ENCODE data around the gene IMMP2L.
A peak's percentile ranks its signal among the peaks of the same experiment; 100 is the strongest.

The IMMP2L gene

DNA sequence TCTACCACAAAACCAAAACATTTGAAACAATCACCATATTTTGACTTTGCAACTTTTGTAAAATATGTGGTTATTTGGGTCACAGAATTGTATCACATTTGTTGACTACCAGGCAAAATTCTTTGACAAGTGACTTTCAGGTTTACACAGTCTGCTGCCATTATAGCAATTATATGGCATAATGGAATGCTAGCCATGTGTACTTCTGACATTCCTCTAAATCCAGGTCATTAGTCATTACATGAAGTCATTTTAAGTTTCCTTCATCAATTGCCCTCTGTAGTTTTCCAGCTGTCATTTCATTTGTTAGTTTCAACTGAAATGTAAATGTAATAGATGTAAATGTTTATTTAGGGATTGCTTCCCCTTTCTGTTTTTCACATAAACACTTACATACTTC lies 137.5 kb downstream of the IMMP2L start:
- Mint-ChIP-seq H3K27me3 (ENCODE audit: low read depth, poor library complexity) (no peaks in the 10 kb centered on the region), H3K27ac (no peak overlapping the region), H3K36me3 (ENCODE audit: low read depth) (peaks cover 8% of the 10 kb centered on the region), H3K9me3 (peaks cover 18% of the 10 kb centered on the region), H3K4me1 (no peaks in the 10 kb centered on the region), H3K4me3 (no peak overlapping the region)
- no peak for TF ChIP-seq CTCF (IDR thresholded peaks at IDR 0.05)
- DNase-seq = no peak

DNA sequence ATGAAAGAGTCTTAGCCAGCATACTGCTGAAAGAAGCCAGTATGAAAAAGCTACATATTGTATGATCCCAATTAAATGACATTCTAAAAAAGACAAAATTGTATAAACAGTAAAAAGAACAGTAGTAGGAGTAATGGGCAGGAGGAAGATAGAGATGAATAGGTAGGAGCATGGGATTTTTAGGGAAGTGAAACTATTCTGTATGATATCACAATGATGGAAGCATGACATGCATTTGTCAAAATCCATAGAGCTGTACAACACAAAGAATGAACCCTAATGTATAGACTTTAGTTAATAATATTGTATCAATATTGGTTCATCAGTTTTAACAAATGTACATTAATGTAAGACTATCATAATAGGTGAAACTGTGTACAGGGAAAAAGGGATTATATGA lies 147.9 kb downstream of the IMMP2L start:
- H3K9me3 Mint-ChIP-seq = no peaks in the 10 kb centered on the region
- no peak overlapping the region for H3K27ac Mint-ChIP-seq
- no peak overlapping the region for H3K4me3 Mint-ChIP-seq
- H3K36me3 Mint-ChIP-seq (ENCODE audit: low read depth) = no peaks in the 10 kb centered on the region
- H3K4me1 Mint-ChIP-seq = peaks cover 6% of the 10 kb centered on the region
- H3K27me3 Mint-ChIP-seq (ENCODE audit: low read depth, poor library complexity) = no peaks in the 10 kb centered on the region
- DNase-seq = no peak
- no peak for TF ChIP-seq CTCF (IDR thresholded peaks at IDR 0.05)

- DNase-seq = no peak
- H3K27me3 Mint-ChIP-seq (ENCODE audit: low read depth, poor library complexity) = no peaks in the 10 kb centered on the region
- no peaks in the 10 kb centered on the region for H3K9me3 Mint-ChIP-seq
- H3K4me3 Mint-ChIP-seq = no peak overlapping the region
- H3K27ac Mint-ChIP-seq = peak overlapping the region; percentile 4
- no peak for TF ChIP-seq CTCF (IDR thresholded peaks at IDR 0.05)
- H3K4me1 Mint-ChIP-seq = peaks cover 6% of the 10 kb centered on the region
- no peaks in the 10 kb centered on the region for H3K36me3 Mint-ChIP-seq (ENCODE audit: low read depth)
Observed at GRCh38 chr7:111413739-111414138, 148.6 kb downstream of the IMMP2L start.

- no peaks in the 10 kb centered on the region for H3K27me3 Mint-ChIP-seq (ENCODE audit: low read depth, poor library complexity)
Observed at GRCh38 chr7:111410899-111411298, 151.4 kb downstream of the IMMP2L start.

GRCh38 chr7:111409714-111410422 lies 152.4 kb downstream of the IMMP2L start:
- Mint-ChIP-seq H3K4me3 (no peak overlapping the region), H3K4me1 (peaks cover 6% of the 10 kb centered on the region), H3K27ac (peak overlapping the region; percentile 26), H3K36me3 (ENCODE audit: low read depth) (no peaks in the 10 kb centered on the region), H3K27me3 (ENCODE audit: low read depth, poor library complexity) (no peaks in the 10 kb centered on the region), H3K9me3 (no peaks in the 10 kb centered on the region)
- TF ChIP-seq CTCF (IDR thresholded peaks at IDR 0.05) = no peak
- DNase-seq = no peak

More at GRCh38 chr7:111410899-111411298, 151.4 kb downstream of the IMMP2L start:
- no peak for DNase-seq
- H3K36me3 Mint-ChIP-seq (ENCODE audit: low read depth) = no peaks in the 10 kb centered on the region
- H3K4me1 Mint-ChIP-seq = peaks cover 6% of the 10 kb centered on the region
- TF ChIP-seq CTCF (IDR thresholded peaks at IDR 0.05) = no peak
- no peak overlapping the region for H3K27ac Mint-ChIP-seq
- H3K4me3 Mint-ChIP-seq = no peak overlapping the region
- no peaks in the 10 kb centered on the region for H3K9me3 Mint-ChIP-seq

DNA sequence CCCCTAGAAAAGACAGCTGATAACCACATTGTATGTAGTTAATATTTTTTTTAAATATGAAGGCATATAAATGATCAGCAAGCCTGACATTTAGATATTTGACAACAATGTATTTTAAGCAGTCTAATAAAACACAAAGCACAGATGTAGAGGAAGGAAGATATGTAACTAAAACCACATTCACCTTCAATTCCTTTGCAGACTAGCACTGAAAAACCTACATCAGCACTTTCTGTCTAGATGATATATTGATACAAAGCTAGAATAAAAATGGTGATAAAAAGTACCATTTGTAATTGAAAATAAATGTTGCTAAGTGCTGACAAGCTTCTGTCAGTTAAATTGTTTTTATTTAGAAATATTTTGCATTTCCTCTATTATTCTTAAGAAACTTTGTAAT lies 153.6 kb downstream of the IMMP2L start:
- Mint-ChIP-seq H3K27ac (no peak overlapping the region), H3K27me3 (ENCODE audit: low read depth, poor library complexity) (no peaks in the 10 kb centered on the region), H3K4me3 (no peak overlapping the region), H3K36me3 (ENCODE audit: low read depth) (no peaks in the 10 kb centered on the region), H3K9me3 (no peaks in the 10 kb centered on the region), H3K4me1 (peaks cover 6% of the 10 kb centered on the region)
- no peak for DNase-seq
- TF ChIP-seq CTCF (IDR thresholded peaks at IDR 0.05) = no peak

All from nephron progenitor cell (in vitro differentiated cells).